ENCODE results near the gene PLA2G4A. TPM values are rescaled to one million over a fixed set of nuclear protein-coding genes. Genes with fewer than 3 reads are reported as not detected.

Gene PLA2G4A
- total and polyA plus RNA-seq, 2 experiments from 2014 or later = 1.1 to 3.8 TPM

GRCh38 chr1:186792870-186793581, 35.7 kb upstream of the PLA2G4A start:
- no peaks in the 10 kb centered on the region for H3K36me3 Mint-ChIP-seq (ENCODE audit: low read depth)
- DNase-seq (ENCODE audit: low spot score) (no peak), ATAC-seq (no peak)
- H3K79me2 ChIP-seq (replicated peaks; ENCODE audit: insufficient read depth) = no peaks in the 10 kb centered on the region
- H3K4me1 Mint-ChIP-seq = no peaks in the 10 kb centered on the region
- TF ChIP-seq ZNF114 (CRISPR knock-in tag; IDR thresholded peaks at IDR 0.05) (no peak), NANOG (IDR thresholded peaks at IDR 0.05; ENCODE audit: borderline replicate concordance) (no peak), CREB1 (CRISPR knock-in tag; IDR thresholded peaks at IDR 0.05; ENCODE audit: low read depth) (no peak)
- H4K20me1 ChIP-seq (replicated peaks; ENCODE audit: insufficient read depth) = no peaks in the 10 kb centered on the region
- H3K27ac ChIP-seq (ENCODE audit: low read depth) = no peak overlapping the region
- 0 out of 2 replicates have a peak overlapping the region, but pooled peaks have one; percentile 3 for H2AFZ ChIP-seq
- H3K36me3 ChIP-seq (ENCODE audit: insufficient read depth) = no peaks in the 10 kb centered on the region
- no peaks in the 10 kb centered on the region for H3F3A ChIP-seq (replicated peaks; ENCODE audit: low read depth)
- no peaks in the 10 kb centered on the region for H3K4me1 ChIP-seq (ENCODE audit: insufficient read depth)
- H3K27me3 ChIP-seq (ENCODE audit: insufficient read depth) = no peaks in the 10 kb centered on the region
- no peaks in the 10 kb centered on the region for H3K9me2 ChIP-seq (ENCODE audit: insufficient read depth)
- H3K9me3 Mint-ChIP-seq = no peaks in the 10 kb centered on the region
- H3K27me3 Mint-ChIP-seq (ENCODE audit: insufficient read depth, low read depth, poor library complexity) = no peaks in the 10 kb centered on the region
- H3K27ac Mint-ChIP-seq = no peak overlapping the region
- no peak overlapping the region for H3K4me2 ChIP-seq
- H3K4me3 ChIP-seq = no peak overlapping the region
- H3K4me3 Mint-ChIP-seq = no peak overlapping the region

- H3K4me1 ChIP-seq (ENCODE audit: insufficient read depth) = no peaks in the 10 kb centered on the region
- H3K27me3 ChIP-seq (ENCODE audit: insufficient read depth) = no peaks in the 10 kb centered on the region
- no peaks in the 10 kb centered on the region for H3K4me1 Mint-ChIP-seq
- H3K36me3 ChIP-seq (ENCODE audit: insufficient read depth) = no peaks in the 10 kb centered on the region
- DNase-seq (ENCODE audit: low spot score) (no peak), ATAC-seq (no peak)
- no peaks in the 10 kb centered on the region for H3F3A ChIP-seq (replicated peaks; ENCODE audit: low read depth)
- H3K27me3 Mint-ChIP-seq (ENCODE audit: insufficient read depth, low read depth, poor library complexity) = no peaks in the 10 kb centered on the region
- no peaks in the 10 kb centered on the region for H3K9me2 ChIP-seq (ENCODE audit: insufficient read depth)
- no peaks in the 10 kb centered on the region for H3K9me3 Mint-ChIP-seq
- H3K27ac ChIP-seq (ENCODE audit: low read depth) = no peak overlapping the region
- no peak overlapping the region for H3K4me3 ChIP-seq
- no peak overlapping the region for H3K4me3 Mint-ChIP-seq
- H3K4me2 ChIP-seq = no peak overlapping the region
- H4K20me1 ChIP-seq (replicated peaks; ENCODE audit: insufficient read depth) = no peaks in the 10 kb centered on the region
- no peaks in the 10 kb centered on the region for H3K36me3 Mint-ChIP-seq (ENCODE audit: low read depth)
- H3K79me2 ChIP-seq (replicated peaks; ENCODE audit: insufficient read depth) = no peaks in the 10 kb centered on the region
- H3K27ac Mint-ChIP-seq = no peak overlapping the region
- no peak overlapping the region for H2AFZ ChIP-seq
- no peak for TF ChIP-seq CTCF (conservative IDR thresholded peaks at IDR 0.05; ENCODE audit: low read depth in 2 of 2)
- no peak for TF ChIP-seq STAT1 (IDR thresholded peaks at IDR 0.05; ENCODE audit: unreplicated experiment)
- no peak for TF ChIP-seq NANOG (IDR thresholded peaks at IDR 0.05; ENCODE audit: borderline replicate concordance)
- no peak for TF ChIP-seq EZH2phosphoT487 (IDR thresholded peaks at IDR 0.05; ENCODE audit: unreplicated experiment)
- TF ChIP-seq POLR2AphosphoS5 (IDR thresholded peaks at IDR 0.05; ENCODE audit: low read depth) = no peak
- no peak for TF ChIP-seq REST (IDR thresholded peaks at IDR 0.05; ENCODE audit: unreplicated experiment)
- TF ChIP-seq JUNB (IDR thresholded peaks at IDR 0.05; ENCODE audit: unreplicated experiment) = no peak
- TF ChIP-seq CREB1 (CRISPR knock-in tag; IDR thresholded peaks at IDR 0.05; ENCODE audit: low read depth) = no peak
- no peak for TF ChIP-seq ZNF462 (CRISPR knock-in tag; IDR thresholded peaks at IDR 0.05)
Measured at GRCh38 chr1:186793582-186793927, 35.2 kb upstream of the PLA2G4A start.
